ENCODE results near the gene CENPM. TPM values are rescaled to one million over a fixed set of nuclear protein-coding genes. Genes with fewer than 3 reads are reported as not detected.

Gene CENPM
- total RNA-seq, 2 donors from 2014 or later, result not detected

DNA sequence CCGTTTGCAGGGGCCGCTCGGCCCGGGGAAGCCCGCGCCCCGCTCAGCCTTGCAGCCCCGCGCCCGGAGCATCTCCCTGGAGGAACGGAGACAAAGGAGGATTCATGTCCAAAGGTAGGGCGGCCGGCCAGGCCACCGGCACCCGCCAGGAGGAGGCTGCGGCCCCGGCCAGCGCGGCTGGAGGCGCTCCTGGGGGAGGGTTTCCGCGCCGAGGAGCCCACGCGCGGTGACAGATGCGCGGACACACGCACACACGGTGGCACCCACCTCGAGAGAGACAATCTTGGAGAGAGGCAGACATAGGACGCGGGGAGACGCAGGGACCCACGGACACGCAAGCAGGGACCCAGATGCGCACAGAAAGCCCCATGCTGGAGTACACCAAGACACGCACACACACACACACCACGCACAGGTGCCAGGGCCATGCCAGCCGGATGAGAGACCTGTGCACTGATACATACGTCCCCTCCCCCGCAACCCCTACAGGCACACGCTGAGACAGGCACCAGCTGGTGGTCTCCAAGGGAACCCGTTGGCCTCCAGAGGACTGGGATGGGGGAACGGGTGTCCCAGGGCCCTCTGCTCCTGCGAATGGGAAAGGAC lies 30.1 kb upstream of the CENPM start:
- TF ChIP-seq, protein P1, sequence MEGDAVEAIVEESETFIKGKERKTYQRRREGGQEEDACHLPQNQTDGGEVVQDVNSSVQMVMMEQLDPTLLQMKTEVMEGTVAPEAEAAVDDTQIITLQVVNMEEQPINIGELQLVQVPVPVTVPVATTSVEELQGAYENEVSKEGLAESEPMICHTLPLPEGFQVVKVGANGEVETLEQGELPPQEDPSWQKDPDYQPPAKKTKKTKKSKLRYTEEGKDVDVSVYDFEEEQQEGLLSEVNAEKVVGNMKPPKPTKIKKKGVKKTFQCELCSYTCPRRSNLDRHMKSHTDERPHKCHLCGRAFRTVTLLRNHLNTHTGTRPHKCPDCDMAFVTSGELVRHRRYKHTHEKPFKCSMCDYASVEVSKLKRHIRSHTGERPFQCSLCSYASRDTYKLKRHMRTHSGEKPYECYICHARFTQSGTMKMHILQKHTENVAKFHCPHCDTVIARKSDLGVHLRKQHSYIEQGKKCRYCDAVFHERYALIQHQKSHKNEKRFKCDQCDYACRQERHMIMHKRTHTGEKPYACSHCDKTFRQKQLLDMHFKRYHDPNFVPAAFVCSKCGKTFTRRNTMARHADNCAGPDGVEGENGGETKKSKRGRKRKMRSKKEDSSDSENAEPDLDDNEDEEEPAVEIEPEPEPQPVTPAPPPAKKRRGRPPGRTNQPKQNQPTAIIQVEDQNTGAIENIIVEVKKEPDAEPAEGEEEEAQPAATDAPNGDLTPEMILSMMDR (IDR thresholded peaks at IDR 0.05), result no peak
- peaks cover 11% of the 10 kb centered on the region for H3K27me3 ChIP-seq (replicated peaks; ENCODE audit: insufficient read depth)
- H3K36me3 ChIP-seq, result no peaks in the 10 kb centered on the region
- peak overlapping the region; percentile 67 for H3K4me3 ChIP-seq
- H3K4me1 ChIP-seq (ENCODE audit: control insufficient read depth in 1 of 2, low read depth in 2 of 2), result peaks cover 2 to 11% of the 10 kb centered on the region in 2 donors
- H3K27ac ChIP-seq, result no peak overlapping the region
- H3K9me3 ChIP-seq, result no peaks in the 10 kb centered on the region
- no peak for ATAC-seq (ENCODE audit: insufficient number of reproducible peaks, low FRiP score, low read depth)
- DNase-seq (ENCODE audit: low spot score), result no peak

DNA sequence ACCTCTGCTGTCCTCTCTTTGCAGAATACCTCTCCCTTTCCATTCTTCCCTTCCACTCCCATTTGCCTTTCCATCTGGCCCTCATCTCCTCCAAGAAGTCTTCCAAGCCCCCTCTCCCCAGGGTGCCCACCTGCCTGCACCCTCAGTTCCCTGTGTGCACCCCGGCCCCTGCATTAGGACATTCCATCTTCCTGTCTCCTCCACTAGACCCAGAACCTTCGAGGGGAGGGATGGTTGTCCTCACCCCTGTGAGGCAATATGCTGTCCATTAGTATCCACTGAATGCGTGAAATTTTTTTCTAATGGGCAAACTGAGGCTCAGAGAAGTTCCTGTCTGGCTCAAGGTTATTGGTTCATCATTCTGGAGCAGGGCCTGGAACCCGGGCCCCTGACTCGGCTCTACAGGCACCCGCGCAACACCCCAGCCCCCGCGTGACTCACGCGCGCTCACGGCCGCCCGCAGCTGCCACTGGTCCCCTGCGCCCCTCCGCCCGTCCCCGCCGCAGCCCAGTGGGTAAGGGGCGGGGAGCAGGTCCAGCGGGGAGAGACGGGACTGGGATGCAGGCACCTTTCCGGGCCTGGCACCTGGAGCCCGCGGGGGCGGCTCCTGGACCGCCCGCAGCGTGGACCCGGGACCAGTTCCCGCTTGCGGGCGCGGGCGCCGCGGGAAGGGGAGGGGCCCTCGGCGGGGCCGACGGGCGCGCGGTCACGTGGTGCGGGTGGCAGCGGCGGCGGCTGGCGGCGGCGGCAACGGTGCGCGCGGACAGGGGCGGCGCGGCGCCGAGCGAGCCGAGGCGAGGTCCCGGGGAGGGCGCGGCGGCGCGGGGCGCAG lies 29.3 kb upstream of the CENPM start:
- Histone ChIP-seq H3K27me3 (replicated peaks; ENCODE audit: insufficient read depth) (peaks cover 11% of the 10 kb centered on the region), H3K27ac (no peak overlapping the region), H3K36me3 (no peaks in the 10 kb centered on the region), H3K4me3 (peak overlapping the region; percentile 69), H3K9me3 (no peaks in the 10 kb centered on the region), H3K4me1 (ENCODE audit: control insufficient read depth in 1 of 2, low read depth in 2 of 2) (peaks cover 2 to 11% of the 10 kb centered on the region in 2 donors)
- DNase-seq (ENCODE audit: low spot score) (no peak), ATAC-seq (ENCODE audit: insufficient number of reproducible peaks, low FRiP score, low read depth) (no peak)
- TF ChIP-seq, protein P1 (IDR thresholded peaks at IDR 0.05), result no peak

DNA sequence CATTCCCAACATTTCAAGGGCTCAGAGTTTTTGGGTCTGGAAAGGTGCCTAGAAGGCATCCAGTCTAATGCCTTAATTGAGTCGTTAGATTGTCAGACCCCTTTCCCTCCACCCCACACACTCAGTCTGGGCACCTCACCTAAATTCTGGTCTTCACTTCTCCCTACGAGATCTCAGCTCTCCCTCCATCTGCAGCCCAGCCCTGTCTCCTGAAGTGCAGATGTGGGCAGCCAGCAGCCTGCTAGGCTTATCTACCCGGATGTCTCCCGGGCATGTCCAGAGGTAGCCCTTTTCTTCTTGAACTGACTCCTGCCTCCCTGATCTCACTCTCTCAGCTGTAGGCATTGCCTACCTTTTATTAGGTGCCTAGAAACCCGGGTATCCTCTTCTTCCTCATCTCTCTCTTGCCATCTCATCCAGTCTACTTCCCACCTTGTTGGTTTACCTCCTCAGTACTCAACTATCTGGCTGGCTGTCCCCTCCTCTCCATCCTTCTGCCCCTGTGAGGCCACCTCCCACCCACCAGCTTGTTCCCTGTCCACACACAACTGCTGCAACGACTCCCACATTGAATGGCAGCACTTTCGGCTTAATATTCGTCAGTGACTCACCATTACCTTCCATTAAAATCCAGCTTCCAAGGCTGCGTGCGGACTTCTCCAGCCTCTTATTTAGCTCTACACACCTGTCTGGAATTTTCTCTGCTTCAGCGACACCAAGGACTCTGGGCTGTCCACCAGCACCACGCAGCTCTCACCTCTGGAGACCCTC lies 28.5 kb upstream of the CENPM start:
- Histone ChIP-seq H3K27me3 (replicated peaks; ENCODE audit: insufficient read depth) (peaks cover 11% of the 10 kb centered on the region), H3K4me3 (no peak overlapping the region), H3K4me1 (ENCODE audit: control insufficient read depth in 1 of 2, low read depth in 2 of 2) (peaks cover 2 to 11% of the 10 kb centered on the region in 2 donors), H3K9me3 (no peaks in the 10 kb centered on the region), H3K27ac (no peak overlapping the region), H3K36me3 (no peaks in the 10 kb centered on the region)
- ATAC-seq (ENCODE audit: insufficient number of reproducible peaks, low FRiP score, low read depth) (no peak), DNase-seq (ENCODE audit: low spot score) (no peak)
- TF ChIP-seq, protein P1 (IDR thresholded peaks at IDR 0.05), result no peak

DNA sequence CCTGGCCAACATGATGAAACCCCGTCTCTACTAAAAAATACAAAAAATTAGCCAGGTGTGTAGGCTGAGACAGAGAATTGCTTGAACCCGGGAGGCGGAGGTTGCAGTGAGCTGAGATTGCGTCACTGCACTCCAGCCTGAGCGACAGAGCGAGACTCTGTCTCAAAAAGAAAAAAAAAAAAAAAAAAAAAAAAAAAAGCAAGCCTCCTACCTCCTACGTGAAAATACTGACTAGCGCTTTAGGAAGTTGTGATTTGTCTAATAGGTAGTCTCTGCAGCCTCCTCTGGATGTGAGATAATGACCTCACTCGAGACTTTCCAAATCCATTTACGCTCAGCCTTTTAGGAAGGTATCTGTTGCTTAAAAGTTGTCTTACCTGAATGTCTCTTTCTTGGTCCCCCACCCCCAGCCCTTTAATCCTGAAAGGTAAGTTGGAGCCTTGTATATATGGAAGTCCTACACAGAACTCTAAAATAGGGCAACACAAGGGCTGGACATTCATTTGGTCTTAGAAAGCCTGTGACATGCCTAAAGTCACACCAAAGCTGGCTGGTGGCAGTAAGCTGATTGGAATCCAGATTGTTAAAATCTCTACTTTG lies 27.8 kb upstream of the CENPM start:
- no peak for ATAC-seq (ENCODE audit: insufficient number of reproducible peaks, low FRiP score, low read depth)

More for the DNA sequence above, 27.8 kb upstream of the CENPM start:
- no peak for DNase-seq (ENCODE audit: low spot score)
- TF ChIP-seq, protein P1 (IDR thresholded peaks at IDR 0.05), result no peak
- Histone ChIP-seq H3K27me3 (replicated peaks; ENCODE audit: insufficient read depth) (peaks cover 11% of the 10 kb centered on the region), H3K27ac (no peak overlapping the region), H3K4me3 (no peak overlapping the region), H3K36me3 (no peaks in the 10 kb centered on the region), H3K4me1 (ENCODE audit: control insufficient read depth in 1 of 2, low read depth in 2 of 2) (peaks cover 2 to 11% of the 10 kb centered on the region in 2 donors), H3K9me3 (no peaks in the 10 kb centered on the region)

All from thoracic aorta (tissue), 2 donors.